GM12875 (cell line): ENCODE measurements around the gene PRKRIP1.

Source experiments
- H3K4me3 ChIP-seq: one replicate; pipeline ENCODE4 v1.5.1; 2011; ENCODE audit warnings: low read depth, low read length, control low read depth
- TF ChIP-seq, protein P1 (sequence below): IDR thresholded peaks from 2 replicates; pipeline ENCODE4 v1.5.1; 2011; ENCODE audit warnings: low read depth, mild to moderate bottlenecking, control low read depth, inconsistent platforms, low read length, moderate library complexity, borderline replicate concordance; ENCODE audit not compliant: insufficient read depth

PRKRIP1 gene

DNA sequence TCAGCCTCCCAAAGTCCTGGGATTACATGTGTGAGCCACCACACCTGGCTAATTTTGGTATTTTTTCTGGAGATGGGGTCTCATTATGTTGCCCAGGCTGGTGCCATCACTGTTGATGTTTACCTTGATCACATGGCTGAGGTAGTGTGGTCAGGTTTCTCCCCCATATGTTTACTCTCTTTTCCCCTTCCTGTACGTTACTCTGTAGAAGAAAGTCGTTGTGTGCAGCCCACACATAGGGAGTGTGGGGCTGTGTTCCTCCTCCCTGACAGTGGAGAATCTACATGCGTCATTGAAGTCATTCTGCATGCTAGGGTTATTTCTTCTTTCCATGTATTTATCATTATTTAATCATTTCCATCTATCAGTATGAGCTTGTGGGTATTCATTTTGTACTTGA lies 20.9 kb downstream of the PRKRIP1 start:
- TF ChIP-seq, protein P1, sequence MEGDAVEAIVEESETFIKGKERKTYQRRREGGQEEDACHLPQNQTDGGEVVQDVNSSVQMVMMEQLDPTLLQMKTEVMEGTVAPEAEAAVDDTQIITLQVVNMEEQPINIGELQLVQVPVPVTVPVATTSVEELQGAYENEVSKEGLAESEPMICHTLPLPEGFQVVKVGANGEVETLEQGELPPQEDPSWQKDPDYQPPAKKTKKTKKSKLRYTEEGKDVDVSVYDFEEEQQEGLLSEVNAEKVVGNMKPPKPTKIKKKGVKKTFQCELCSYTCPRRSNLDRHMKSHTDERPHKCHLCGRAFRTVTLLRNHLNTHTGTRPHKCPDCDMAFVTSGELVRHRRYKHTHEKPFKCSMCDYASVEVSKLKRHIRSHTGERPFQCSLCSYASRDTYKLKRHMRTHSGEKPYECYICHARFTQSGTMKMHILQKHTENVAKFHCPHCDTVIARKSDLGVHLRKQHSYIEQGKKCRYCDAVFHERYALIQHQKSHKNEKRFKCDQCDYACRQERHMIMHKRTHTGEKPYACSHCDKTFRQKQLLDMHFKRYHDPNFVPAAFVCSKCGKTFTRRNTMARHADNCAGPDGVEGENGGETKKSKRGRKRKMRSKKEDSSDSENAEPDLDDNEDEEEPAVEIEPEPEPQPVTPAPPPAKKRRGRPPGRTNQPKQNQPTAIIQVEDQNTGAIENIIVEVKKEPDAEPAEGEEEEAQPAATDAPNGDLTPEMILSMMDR: no peak

DNA sequence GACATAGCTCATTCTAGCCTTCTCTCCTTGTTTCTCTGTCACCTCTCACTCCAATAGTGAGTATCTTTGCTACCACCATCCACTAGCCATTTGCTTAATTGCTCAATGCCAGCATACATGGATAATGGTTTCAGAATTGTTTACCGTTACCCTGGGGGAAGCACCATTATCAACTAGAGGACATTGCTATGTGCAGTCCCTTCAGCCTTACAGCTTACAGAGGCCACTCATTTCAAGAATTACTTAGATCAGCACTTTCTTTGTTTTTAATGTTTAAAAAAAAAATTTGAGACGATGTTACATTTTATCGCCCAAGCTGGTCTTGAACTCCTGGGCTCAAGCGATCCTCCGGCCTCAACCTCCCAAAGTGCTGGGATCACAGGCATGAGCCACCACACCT lies 22.4 kb downstream of the PRKRIP1 start:
- H3K4me3 ChIP-seq: no peak overlapping the region
- TF ChIP-seq, protein P1: no peak

More for the DNA sequence above, 20.9 kb downstream of the PRKRIP1 start:
- no peak overlapping the region for H3K4me3 ChIP-seq

DNA sequence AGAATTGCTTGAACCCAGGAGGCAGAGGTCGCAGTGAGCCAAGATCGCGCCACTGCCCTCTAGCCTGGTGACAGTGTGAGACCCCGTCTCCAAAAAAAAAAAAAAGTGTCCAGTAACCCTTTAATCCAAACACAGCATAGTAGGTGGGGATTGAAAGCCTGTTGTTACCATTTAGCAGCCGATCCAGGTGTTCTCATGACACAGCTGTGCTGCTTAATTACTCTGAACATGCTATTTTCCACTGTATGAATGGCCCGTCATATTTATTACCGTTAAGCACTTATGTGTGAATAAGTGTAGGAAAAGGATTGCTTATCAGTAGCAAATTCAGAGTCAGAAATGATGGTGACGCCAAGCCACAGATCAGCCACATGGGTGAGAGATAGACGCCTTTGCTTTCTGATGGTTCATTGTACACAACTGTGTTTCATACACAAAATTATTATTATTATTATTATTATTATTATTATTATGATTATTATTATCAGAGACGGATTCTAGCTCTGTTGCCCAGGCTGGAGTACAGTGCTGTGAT lies 25.6 kb downstream of the PRKRIP1 start:
- no peak overlapping the region for H3K4me3 ChIP-seq
- TF ChIP-seq, protein P1: no peak

DNA sequence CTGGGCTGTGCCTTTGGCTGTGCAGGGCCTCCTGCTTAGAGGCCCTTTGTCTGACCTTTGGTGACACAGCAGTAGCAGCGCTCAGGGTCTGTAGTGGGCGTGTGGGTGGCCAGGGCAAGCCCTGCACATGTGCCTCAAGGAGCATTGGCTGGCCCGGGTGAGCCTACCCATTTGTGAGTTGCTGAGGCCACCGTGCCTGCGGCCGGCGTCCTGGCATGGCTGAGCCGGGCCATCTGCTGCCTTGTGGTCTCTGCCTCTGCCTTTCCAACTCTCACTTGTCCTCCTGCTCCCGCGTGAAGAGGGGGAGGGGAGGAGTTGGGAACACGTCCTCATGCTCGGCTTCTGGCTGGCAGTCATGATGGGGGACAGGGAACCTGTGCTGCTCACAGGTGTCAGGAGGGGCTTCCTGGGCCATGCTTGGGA lies 28.0 kb downstream of the PRKRIP1 start:
- no peak overlapping the region for H3K4me3 ChIP-seq
- TF ChIP-seq, protein P1: no peak

DNA sequence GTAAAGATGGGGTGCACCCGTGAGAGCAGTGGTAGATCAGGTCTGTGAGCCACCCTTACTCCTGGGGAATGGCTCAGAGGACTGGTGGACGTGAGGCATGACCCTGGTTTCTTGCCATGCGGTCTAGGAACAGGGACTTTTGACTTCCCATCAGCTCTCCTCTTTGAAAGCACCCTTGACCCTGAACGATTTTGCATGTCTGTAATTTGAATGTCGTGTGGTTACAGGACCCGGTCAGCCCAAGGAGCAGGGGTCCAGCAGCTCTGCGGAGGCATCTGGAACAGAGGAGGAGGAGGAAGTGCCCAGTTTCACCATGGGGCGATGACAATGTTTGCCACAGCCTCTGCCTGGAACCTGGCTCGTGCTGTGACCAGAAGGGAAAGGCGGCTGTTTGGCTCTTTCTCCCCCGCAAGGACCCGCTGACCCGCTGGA lies 28.6 kb downstream of the PRKRIP1 start:
- TF ChIP-seq, protein P1: no peak
- peak overlapping the region; percentile 49 for H3K4me3 ChIP-seq

DNA sequence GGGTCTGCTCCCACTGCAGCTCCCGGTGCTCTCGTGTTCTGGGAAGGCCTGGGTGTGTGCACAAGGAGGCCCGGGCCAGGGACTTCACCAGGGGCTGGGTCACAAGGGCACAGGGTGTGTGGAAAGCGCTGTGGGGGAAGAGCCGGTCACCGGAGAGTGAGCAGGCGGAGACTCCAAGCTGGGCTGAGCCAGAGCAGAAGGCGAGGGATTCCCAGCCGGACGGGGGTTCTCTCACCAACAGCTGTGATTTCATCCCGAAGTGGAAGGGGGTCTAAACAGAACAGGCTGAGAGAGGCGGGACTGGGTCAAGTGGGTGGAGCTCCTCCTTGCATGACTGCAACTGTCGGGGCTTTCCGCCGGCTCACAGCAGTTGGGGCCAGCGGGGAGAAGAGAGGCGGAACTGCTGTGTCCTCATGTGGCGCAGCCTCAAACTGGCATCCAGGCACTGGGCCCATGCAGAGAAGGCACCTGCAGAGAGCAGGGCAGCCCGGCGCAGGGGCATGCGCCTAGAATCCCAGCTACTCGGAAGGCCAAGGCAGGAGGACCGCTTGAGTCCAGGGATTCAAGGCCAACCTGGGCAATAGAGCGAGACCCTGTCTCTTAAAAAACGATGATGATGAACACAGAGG lies 29.6 kb downstream of the PRKRIP1 start:
- TF ChIP-seq, protein P1: no peak
- H3K4me3 ChIP-seq: peak overlapping the region; percentile 49
